GM12864 (cell line): ENCODE measurements around the gene PDE6G.
A peak's percentile ranks its signal among the peaks of the same experiment; 100 is the strongest.

Experiments
- DNase-seq: peaks from one replicate; pipeline ENCODE4 v3.0.0-alpha.2; 2011; ENCODE audit warnings: low read depth
- H3K4me3 ChIP-seq: 2 replicates; pipeline ENCODE4 v1.5.1; 2011; ENCODE audit warnings: mild to moderate bottlenecking, low read depth, low read length, control low read depth
- CTCF ChIP-seq: IDR thresholded peaks from 2 replicates; pipeline ENCODE4 v1.5.1; 2011; ENCODE audit warnings: low read depth, mild to moderate bottlenecking, moderate library complexity, low read length, control low read depth, inconsistent platforms; ENCODE audit errors: missing control alignments

The PDE6G gene

GRCh38 chr17:81656118-81656743, at the start of gene PDE6G:
TSS of gene PDE6G (minus strand) at chr17:81656542. CDS start at chr17:81653305, 3,237 bp downstream.
- no peak for DNase-seq
- no peak for TF ChIP-seq CTCF
- no peak within 1 kb of the TSS for H3K4me3 ChIP-seq

GRCh38 chr17:81705518-81706231, 49.3 kb upstream of the PDE6G start:
- no peak for DNase-seq
- TF ChIP-seq CTCF, result no peak
- no peak overlapping the region for H3K4me3 ChIP-seq

- no peak for TF ChIP-seq CTCF
- no peak for DNase-seq
- peak overlapping the region; percentile 81 for H3K4me3 ChIP-seq
Observed at GRCh38 chr17:81703747-81704654, 47.7 kb upstream of the PDE6G start.

- TF ChIP-seq CTCF, result no peak
- peak; percentile 76 for DNase-seq
- H3K4me3 ChIP-seq, result peak within 1 kb of the TSS; percentile 81
Observed at GRCh38 chr17:81702934-81703746, 46.8 kb upstream of the PDE6G start, which contains the start of gene MRPL12. TSS of gene MRPL12 (plus strand) at chr17:81703367. CDS start at chr17:81703502, 135 bp downstream.

GRCh38 chr17:81701288-81702071, 45.1 kb upstream of the PDE6G start:
- no peak for TF ChIP-seq CTCF
- peak overlapping the region; percentile 81 for H3K4me3 ChIP-seq
- no peak for DNase-seq
